Activated T-helper 1 cell treated with anti-CD3 and anti-CD28 coated beads, Interleukin-12 subunit alpha, Interleukin-12 subunit beta, Interleukin-2, Interleukin-4 antibody, amounts not matched to agents 30 ng/mL and 10 ng/mL and 1 ng/mL, durations not matched to agents 14 hours and 24 hours and 36 hours (primary cell): Measurements from ENCODE around the gene MYL5. TPM values are rescaled to one million over a fixed set of nuclear protein-coding genes. Genes with fewer than 3 reads are reported as not detected.
A peak's percentile ranks its signal among the peaks of the same experiment; 100 is the strongest.
"Not testable (repeated sequence)": the region's sequence is repeated elsewhere in the genome, so short reads cannot be mapped to it uniquely, and the experiment has no call there.

Experiments
- DNase-seq: peaks from one replicate; pipeline ENCODE4 v3.0.0; 2021; ENCODE audit warnings: low spot score
- H3K27ac Mint-ChIP-seq: one replicate; pipeline ENCODE4 v1.8.0; 2021; ENCODE audit warnings: mild to moderate bottlenecking, mixed read lengths
- H3K27me3 Mint-ChIP-seq: one replicate; pipeline ENCODE4 v1.8.0; 2022; ENCODE audit warnings: mild to moderate bottlenecking, moderate library complexity, mixed read lengths; ENCODE audit not compliant: insufficient read depth
- H3K36me3 Mint-ChIP-seq: one replicate; pipeline ENCODE4 v1.8.0; 2021; ENCODE audit warnings: low read depth, mixed read lengths
- H3K4me1 Mint-ChIP-seq: one replicate; pipeline ENCODE4 v1.8.0; 2021; ENCODE audit warnings: low read depth, mixed read lengths
- H3K4me3 Mint-ChIP-seq: one replicate; pipeline ENCODE4 v1.8.0; 2021; ENCODE audit warnings: mild to moderate bottlenecking, moderate library complexity, mixed read lengths
- H3K9me3 Mint-ChIP-seq: one replicate; pipeline ENCODE4 v1.8.0; 2021; ENCODE audit warnings: mixed read lengths
- intact Hi-C: fragments of 100-400 bp; cut with micrococcal nuclease; formaldehyde crosslinking; loops from one replicate; pipeline ENCODE4 v1.15.1; 2024
- total RNA-seq: library from RNA; stranded (reverse); gene quantifications from 2 replicates; pipeline ENCODE4 v1.2.3, GENCODE V29; 2022

Gene MYL5
- total RNA-seq, 1 donor from 2014 or later, result 35.0 TPM

- no peaks in the 10 kb centered on the region for H3K27me3 Mint-ChIP-seq
- peak overlapping the region; percentile 82 for H3K4me3 Mint-ChIP-seq
- intact Hi-C loops, result loop anchor here (1.0 kb wide), 1 partner anchor 10 kb away; the partner anchor contains the start of genes ATP5ME and MYL5
- DNase-seq, result no peak
- peaks cover 8% of the 10 kb centered on the region for H3K4me1 Mint-ChIP-seq
- H3K27ac Mint-ChIP-seq, result peak overlapping the region; percentile 68
- H3K9me3 Mint-ChIP-seq, result no peaks in the 10 kb centered on the region
- peaks cover 5% of the 10 kb centered on the region for H3K36me3 Mint-ChIP-seq
These were observed 9.6 kb upstream of the MYL5 start for GRCh38 chr4:664713-665231.

GRCh38 chr4:665381-665750 is 9.0 kb upstream of the MYL5 start:
- Mint-ChIP-seq H3K36me3 (peaks cover 4% of the 10 kb centered on the region), H3K4me1 (peaks cover 8% of the 10 kb centered on the region), H3K4me3 (peak overlapping the region; percentile 82), H3K27ac (no peak overlapping the region), H3K27me3 (no peaks in the 10 kb centered on the region), H3K9me3 (no peaks in the 10 kb centered on the region)
- intact Hi-C loops, result no loop called here
- DNase-seq, result no peak

- H3K27ac Mint-ChIP-seq, result no peak overlapping the region
- H3K9me3 Mint-ChIP-seq, result no peaks in the 10 kb centered on the region
- no peak overlapping the region for H3K4me3 Mint-ChIP-seq
- no peaks in the 10 kb centered on the region for H3K27me3 Mint-ChIP-seq
- DNase-seq, result no peak
- intact Hi-C loops, result no loop called here
- H3K4me1 Mint-ChIP-seq, result peaks cover 8% of the 10 kb centered on the region
- H3K36me3 Mint-ChIP-seq, result peaks cover 8% of the 10 kb centered on the region
These were observed 8.4 kb upstream of the MYL5 start for GRCh38 chr4:665751-666435.

- no peak for DNase-seq
- H3K4me3 Mint-ChIP-seq, result no peak overlapping the region
- intact Hi-C loops, result no loop called here
- no peaks in the 10 kb centered on the region for H3K27me3 Mint-ChIP-seq
- peaks cover 12% of the 10 kb centered on the region for H3K36me3 Mint-ChIP-seq
- H3K9me3 Mint-ChIP-seq, result no peaks in the 10 kb centered on the region
- H3K27ac Mint-ChIP-seq, result no peak overlapping the region
- peaks cover 8% of the 10 kb centered on the region for H3K4me1 Mint-ChIP-seq
These were observed 7.9 kb upstream of the MYL5 start for GRCh38 chr4:666436-666810.

GRCh38 chr4:666822-667544 is 7.4 kb upstream of the MYL5 start:
- H3K36me3 Mint-ChIP-seq, result peaks cover 14% of the 10 kb centered on the region
- peaks cover 8% of the 10 kb centered on the region for H3K4me1 Mint-ChIP-seq
- intact Hi-C loops, result no loop called here
- DNase-seq, result no peak
- no peaks in the 10 kb centered on the region for H3K27me3 Mint-ChIP-seq
- H3K4me3 Mint-ChIP-seq, result no peak overlapping the region
- H3K27ac Mint-ChIP-seq, result no peak overlapping the region
- H3K9me3 Mint-ChIP-seq, result no peaks in the 10 kb centered on the region

GRCh38 chr4:667545-667925 is 6.8 kb upstream of the MYL5 start:
- peaks cover 14% of the 10 kb centered on the region for H3K36me3 Mint-ChIP-seq
- DNase-seq, result no peak
- no peaks in the 10 kb centered on the region for H3K27me3 Mint-ChIP-seq
- no peak overlapping the region for H3K27ac Mint-ChIP-seq
- intact Hi-C loops, result no loop called here
- no peak overlapping the region for H3K4me3 Mint-ChIP-seq
- peaks cover 8% of the 10 kb centered on the region for H3K4me1 Mint-ChIP-seq
- no peaks in the 10 kb centered on the region for H3K9me3 Mint-ChIP-seq

GRCh38 chr4:668219-668618 is 6.1 kb upstream of the MYL5 start:
- Mint-ChIP-seq H3K4me1 (peaks cover 12% of the 10 kb centered on the region), H3K36me3 (peaks cover 18% of the 10 kb centered on the region)
- H3K27me3 Mint-ChIP-seq, intact Hi-C loops, H3K9me3 Mint-ChIP-seq, DNase-seq, H3K4me3 Mint-ChIP-seq, H3K27ac Mint-ChIP-seq: not testable (repeated sequence)

GRCh38 chr4:669806-670559 is 4.4 kb upstream of the MYL5 start:
- H3K27ac Mint-ChIP-seq, H3K4me1 Mint-ChIP-seq, H3K27me3 Mint-ChIP-seq, H3K4me3 Mint-ChIP-seq, H3K9me3 Mint-ChIP-seq, DNase-seq: not testable (repeated sequence)
- intact Hi-C loops, result loop anchor here (5.0 kb wide), 1 partner anchor 428 kb away; no protein-coding TSS in a partner anchor
- H3K36me3 Mint-ChIP-seq, result peaks cover 20% of the 10 kb centered on the region

- H3K27ac Mint-ChIP-seq, result no peak overlapping the region
- no peaks in the 10 kb centered on the region for H3K9me3 Mint-ChIP-seq
- H3K4me3 Mint-ChIP-seq, result peak overlapping the region; percentile 33
- H3K4me1 Mint-ChIP-seq, result peaks cover 7% of the 10 kb centered on the region
- intact Hi-C loops, result loop anchor here (5.0 kb wide), 1 partner anchor 429 kb away; no protein-coding TSS in a partner anchor
- no peak for DNase-seq
- H3K36me3 Mint-ChIP-seq, result peaks cover 20% of the 10 kb centered on the region
- peaks cover 1% of the 10 kb centered on the region for H3K27me3 Mint-ChIP-seq
These were observed 2.6 kb upstream of the MYL5 start for GRCh38 chr4:671769-672168.

GRCh38 chr4:673349-674091 is 822 bp upstream of the MYL5 start:
- Mint-ChIP-seq H3K27me3 (peaks cover 1% of the 10 kb centered on the region), H3K36me3 (peaks cover 20% of the 10 kb centered on the region), H3K27ac (peak overlapping the region; percentile 73), H3K4me1 (peaks cover 7% of the 10 kb centered on the region), H3K9me3 (no peaks in the 10 kb centered on the region), H3K4me3 (peak overlapping the region; percentile 88)
- intact Hi-C loops, result loop anchor here (1.0 to 5.0 kb wide), 8 partner anchors 9 to 431 kb away; partner anchors contain the start of genes GAK, PCGF3, PIGG and TMEM175
- DNase-seq, result no peak

GRCh38 chr4:675036-675882 is 917 bp downstream of the MYL5 start:
- intact Hi-C loops, result loop anchor here (2.0 kb wide), 1 partner anchor 106 kb away; no protein-coding TSS in a partner anchor
- Mint-ChIP-seq H3K4me3 (peak overlapping the region; percentile 88), H3K36me3 (peaks cover 20% of the 10 kb centered on the region), H3K27ac (peak overlapping the region; percentile 81), H3K27me3 (peaks cover 1% of the 10 kb centered on the region), H3K4me1 (peaks cover 7% of the 10 kb centered on the region), H3K9me3 (no peaks in the 10 kb centered on the region)
- DNase-seq, result no peak
